ENCODE data around the gene NOL9.
"Not testable (repeated sequence)": the region's sequence is repeated elsewhere in the genome, so short reads cannot be mapped to it uniquely, and the experiment has no call there.

The NOL9 gene

GRCh38 chr1:6554031-6554906 is at the start of gene NOL9:
Gene NOL9 (minus strand): TSS chr1:6554513. CDS start chr1:6554502, 11 bp downstream.
- peak; percentile 83 to 84 for DNase-seq

- DNase-seq = no peak
These were observed 49.1 kb upstream of the NOL9 start for GRCh38 chr1:6603238-6603914.

GRCh38 chr1:6602669-6603237 is 48.4 kb upstream of the NOL9 start, which contains the start of gene KLHL21:
Gene KLHL21 (minus strand): TSS chr1:6602869. CDS start chr1:6602817, 52 bp downstream.
- DNase-seq = peak in 1 of 2 experiments; percentile 56

GRCh38 chr1:6601923-6602668 is 47.8 kb upstream of the NOL9 start:
- no peak for DNase-seq

GRCh38 chr1:6601049-6601922 is 47.0 kb upstream of the NOL9 start:
- no peak for DNase-seq

GRCh38 chr1:6600410-6601048 is 46.2 kb upstream of the NOL9 start:
- no peak for DNase-seq

GRCh38 chr1:6599991-6600390 is 45.7 kb upstream of the NOL9 start:
- DNase-seq = not testable (repeated sequence)

GRCh38 chr1:6599141-6599975 is 45.0 kb upstream of the NOL9 start:
- no peak for DNase-seq

GRCh38 chr1:6597777-6598131 is 43.4 kb upstream of the NOL9 start:
- no peak for DNase-seq

GRCh38 chr1:6596886-6597776 is 42.8 kb upstream of the NOL9 start:
- no peak for DNase-seq

GRCh38 chr1:6596351-6596750 is 42.0 kb upstream of the NOL9 start:
- DNase-seq = no peak

- DNase-seq = no peak
These were observed 40.8 kb upstream of the NOL9 start for GRCh38 chr1:6594977-6595740.

- DNase-seq = no peak
These were observed 39.5 kb upstream of the NOL9 start for GRCh38 chr1:6593810-6594209.

GRCh38 chr1:6592865-6593593 is 38.7 kb upstream of the NOL9 start:
- DNase-seq = no peak

- no peak for DNase-seq
These were observed 38.1 kb upstream of the NOL9 start for GRCh38 chr1:6592441-6592840.

- DNase-seq = no peak
These were observed 37.3 kb upstream of the NOL9 start for GRCh38 chr1:6591644-6592043.

- DNase-seq = no peak
These were observed 36.9 kb upstream of the NOL9 start for GRCh38 chr1:6591222-6591621.

- no peak for DNase-seq
These were observed 35.7 kb upstream of the NOL9 start for GRCh38 chr1:6590046-6590445.

All from NCI-H187 (cell line).